ENCODE measurements around the gene CYRIA.

DNA sequence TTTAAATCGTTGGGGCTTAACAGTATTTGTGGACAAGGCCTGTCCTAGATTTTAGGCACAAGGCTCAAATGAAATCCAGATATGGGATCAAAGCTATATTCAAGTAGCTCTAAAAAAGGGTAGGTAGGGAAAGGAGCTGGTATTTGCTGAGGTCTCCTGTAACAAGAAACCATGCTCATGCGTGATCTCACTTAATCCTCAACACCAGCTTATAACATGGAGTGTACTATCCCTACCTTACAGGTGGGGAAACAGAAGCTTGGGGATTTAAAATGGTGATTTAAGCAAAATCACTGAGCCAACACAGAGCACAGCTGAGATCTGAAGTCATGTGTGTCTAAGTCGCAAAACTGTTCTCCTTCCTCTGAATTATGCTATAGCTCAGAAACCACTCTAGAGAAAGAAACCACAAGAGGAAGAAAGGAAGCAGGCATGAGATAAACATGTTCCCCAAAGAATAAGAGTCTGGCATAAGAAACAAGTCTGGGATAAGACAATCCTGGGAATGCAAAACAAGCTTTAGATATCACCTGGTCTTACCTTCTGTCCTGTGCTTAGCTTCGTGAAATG, 43.1 kb downstream of the CYRIA start:
- TF ChIP-seq, protein P1, sequence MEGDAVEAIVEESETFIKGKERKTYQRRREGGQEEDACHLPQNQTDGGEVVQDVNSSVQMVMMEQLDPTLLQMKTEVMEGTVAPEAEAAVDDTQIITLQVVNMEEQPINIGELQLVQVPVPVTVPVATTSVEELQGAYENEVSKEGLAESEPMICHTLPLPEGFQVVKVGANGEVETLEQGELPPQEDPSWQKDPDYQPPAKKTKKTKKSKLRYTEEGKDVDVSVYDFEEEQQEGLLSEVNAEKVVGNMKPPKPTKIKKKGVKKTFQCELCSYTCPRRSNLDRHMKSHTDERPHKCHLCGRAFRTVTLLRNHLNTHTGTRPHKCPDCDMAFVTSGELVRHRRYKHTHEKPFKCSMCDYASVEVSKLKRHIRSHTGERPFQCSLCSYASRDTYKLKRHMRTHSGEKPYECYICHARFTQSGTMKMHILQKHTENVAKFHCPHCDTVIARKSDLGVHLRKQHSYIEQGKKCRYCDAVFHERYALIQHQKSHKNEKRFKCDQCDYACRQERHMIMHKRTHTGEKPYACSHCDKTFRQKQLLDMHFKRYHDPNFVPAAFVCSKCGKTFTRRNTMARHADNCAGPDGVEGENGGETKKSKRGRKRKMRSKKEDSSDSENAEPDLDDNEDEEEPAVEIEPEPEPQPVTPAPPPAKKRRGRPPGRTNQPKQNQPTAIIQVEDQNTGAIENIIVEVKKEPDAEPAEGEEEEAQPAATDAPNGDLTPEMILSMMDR (IDR thresholded peaks at IDR 0.05; ENCODE audit: extremely low read depth in 1 of 2, insufficient read depth in 1 of 2, low read depth in 1 of 2, low read length in 2 of 2), result no peak
- TF ChIP-seq EZH2 (IDR thresholded peaks at IDR 0.05; ENCODE audit: borderline replicate concordance, low read depth, low read length, severe bottlenecking) (no peak), POLR2A (IDR thresholded peaks at IDR 0.05; ENCODE audit: low read depth, low read length) (no peak), JUN (IDR thresholded peaks at IDR 0.05; ENCODE audit: borderline replicate concordance, insufficient read depth, insufficient read length, low read depth) (no peak), POLR2AphosphoS5 (IDR thresholded peaks at IDR 0.05; ENCODE audit: insufficient read depth, low read depth, low read length) (no peak)
- TF ChIP-seq, protein P2, sequence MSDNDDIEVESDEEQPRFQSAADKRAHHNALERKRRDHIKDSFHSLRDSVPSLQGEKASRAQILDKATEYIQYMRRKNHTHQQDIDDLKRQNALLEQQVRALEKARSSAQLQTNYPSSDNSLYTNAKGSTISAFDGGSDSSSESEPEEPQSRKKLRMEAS (IDR thresholded peaks at IDR 0.05; ENCODE audit: insufficient read depth, insufficient read length), result no peak
